HL-60/S4 treated with phorbol 12-myristate 13-acetate at 8.2 ng/mL for 4 days and 3 days (cell line): ENCODE results near the gene MAP4K2.

Experiments
- in situ Hi-C: fragments of 300-500 bp; cut with MboI; formaldehyde crosslinking; loops from 2 replicates; pipeline ENCODE4 v1.15.0; 2022; ENCODE audit warnings: low sequenced_read_pairs

Gene MAP4K2

DNA sequence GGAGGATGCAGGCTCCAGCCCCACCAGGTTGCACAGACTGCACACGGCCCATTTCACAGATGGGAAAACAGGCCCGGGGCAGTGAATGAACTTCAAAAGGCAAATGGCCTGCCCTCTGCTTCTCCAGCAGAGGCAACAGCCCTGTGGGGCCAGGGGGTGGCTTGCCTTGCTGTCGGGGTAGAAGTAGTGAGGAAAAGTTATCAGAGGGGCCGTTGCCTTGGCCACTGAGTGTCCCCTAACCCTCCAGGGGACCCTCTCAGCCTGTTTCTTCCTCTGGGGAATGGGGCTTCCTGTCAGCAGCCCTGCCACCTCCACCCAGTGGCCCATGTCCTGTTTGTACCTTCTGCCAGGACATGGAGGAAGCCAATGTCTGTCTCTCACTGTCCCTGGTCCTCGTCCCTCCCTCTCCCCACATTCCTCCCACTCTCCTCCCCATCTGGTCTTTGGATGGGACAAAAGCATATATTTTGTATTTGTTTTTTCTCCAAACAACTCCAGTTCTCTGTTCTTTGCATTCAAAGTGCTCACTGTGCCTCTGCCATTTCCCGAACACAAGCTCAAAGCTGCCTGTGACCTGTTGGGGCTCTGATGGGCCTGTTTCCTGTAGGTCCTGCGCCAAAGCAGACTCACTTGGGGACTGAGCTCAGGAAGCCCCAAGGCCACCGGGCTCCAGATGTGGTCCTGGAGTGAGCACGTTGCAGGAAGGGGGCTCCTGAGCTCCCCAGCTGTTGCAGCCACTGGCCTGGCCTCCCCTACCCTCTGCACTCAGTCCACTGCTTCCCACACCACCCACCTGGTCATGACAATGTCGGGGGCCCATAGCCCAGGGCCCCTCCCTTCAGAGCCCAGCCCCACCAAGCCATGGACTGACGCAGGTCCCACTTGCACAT is 9.5 kb downstream of the MAP4K2 start:
- in situ Hi-C loops = no loop called here

- in situ Hi-C loops = no loop called here
Measured at GRCh38 chr11:64792482-64792881, 10.5 kb downstream of the MAP4K2 start.

DNA sequence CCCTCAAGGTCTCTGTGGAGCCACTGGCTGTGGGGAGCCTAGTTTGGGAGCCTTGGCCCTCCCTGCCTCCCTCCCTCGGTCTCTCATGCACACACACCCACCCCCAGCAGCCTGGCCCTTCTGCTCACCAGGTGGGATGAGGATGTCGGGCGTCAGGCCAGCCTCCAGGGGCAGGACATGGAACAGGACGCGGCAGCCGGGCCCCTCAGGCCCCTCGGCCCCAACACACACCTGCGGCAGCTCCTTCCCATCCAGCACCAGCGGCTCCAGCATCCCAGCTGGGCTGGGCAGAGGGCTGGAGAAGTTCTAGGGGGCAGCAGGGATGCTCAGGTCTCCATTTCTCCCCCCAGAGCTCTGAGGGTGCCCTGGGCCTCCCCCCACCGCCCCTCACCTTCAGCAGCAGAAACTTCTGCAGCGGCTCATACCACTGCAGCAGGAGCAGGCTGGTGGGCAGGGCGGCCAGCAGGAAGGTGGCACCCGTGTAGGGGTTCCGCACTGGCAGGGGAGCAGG is 11.2 kb downstream of the MAP4K2 start:
- in situ Hi-C loops = no loop called here

DNA sequence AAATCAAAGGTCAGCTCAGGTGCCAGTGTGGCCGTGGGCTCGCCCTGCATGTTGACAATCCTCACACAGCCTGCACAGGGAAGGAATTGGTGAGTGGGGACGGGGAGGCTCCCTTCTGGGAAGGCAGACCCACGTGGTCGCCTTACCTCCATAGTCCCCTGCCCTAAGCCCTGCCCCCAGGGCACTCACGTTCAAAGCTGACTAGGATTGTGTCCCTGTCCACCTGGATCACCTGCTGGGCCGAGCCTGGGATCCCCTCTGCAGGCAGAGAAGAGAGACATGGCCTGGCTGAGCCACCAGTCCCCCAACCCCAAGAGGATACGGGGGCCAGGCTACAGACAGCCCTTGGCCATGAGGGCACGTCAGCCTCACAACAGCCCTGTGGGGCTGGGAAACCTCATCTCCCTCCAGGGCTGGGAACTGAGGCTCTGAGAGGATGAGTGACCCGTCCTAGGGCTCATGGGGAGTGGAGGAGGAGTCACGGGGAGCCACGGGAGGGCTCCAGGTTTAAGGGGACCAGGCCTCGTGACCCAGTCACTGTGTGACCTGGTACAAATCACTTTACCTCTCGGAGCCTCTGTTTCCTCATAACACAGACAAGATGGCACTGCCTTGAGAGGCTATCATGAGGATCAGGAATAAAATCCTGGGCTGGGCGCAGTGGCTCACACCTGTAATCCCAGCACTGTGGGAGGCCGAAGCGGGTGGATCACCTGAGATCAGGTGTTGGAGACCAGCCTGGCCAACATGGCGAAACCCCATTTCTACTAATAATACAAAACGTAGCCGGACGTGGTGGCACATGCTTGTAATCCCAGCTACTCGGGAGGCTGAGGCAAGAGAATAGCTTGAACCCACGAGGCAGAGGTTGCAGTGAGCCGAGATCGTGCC is 12.6 kb downstream of the MAP4K2 start:
- in situ Hi-C loops = no loop called here

GRCh38 chr11:64789331-64790204 is 13.4 kb downstream of the MAP4K2 start:
- in situ Hi-C loops = no loop called here

- in situ Hi-C loops = no loop called here
Measured at GRCh38 chr11:64788321-64789215, 14.4 kb downstream of the MAP4K2 start.

- in situ Hi-C loops = no loop called here
Measured at GRCh38 chr11:64787526-64788320, 15.3 kb downstream of the MAP4K2 start.

- in situ Hi-C loops = no loop called here
Measured at GRCh38 chr11:64786308-64786707, 16.7 kb downstream of the MAP4K2 start.

DNA sequence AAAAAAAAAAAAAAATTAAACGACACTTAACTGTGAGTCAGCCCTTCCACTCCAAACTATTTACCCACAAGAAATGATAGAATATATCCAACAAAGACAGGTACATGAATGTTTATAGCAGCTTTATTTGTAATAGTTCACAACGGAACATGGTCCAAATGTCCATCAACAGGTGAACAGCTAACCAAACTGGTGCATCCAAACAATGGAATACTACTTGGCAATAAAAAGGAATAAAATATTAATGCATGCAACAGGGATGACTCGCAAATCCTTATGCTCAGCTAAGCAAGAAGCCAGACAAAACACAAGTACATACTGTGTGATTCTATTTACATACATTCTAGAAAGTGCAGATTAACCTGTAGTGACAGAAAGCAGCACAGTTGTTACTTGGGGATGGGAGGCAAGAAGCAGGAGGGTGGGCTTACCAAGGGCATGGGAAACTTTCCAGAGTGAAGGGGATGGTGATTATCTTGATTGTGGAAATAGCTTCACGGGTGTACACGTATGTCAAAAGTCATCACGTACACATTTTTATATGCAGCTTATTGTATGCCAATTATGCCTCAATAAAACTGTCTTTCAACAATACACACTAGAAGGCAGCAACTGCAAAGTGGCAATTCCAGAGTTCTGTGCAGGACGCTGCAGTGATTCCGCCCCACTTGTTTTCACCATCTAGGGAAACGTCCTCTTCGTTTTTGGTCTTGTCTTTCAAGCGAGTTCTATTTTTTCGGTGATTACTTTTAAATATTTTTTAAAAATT is 18.0 kb downstream of the MAP4K2 start:
- in situ Hi-C loops = no loop called here

- in situ Hi-C loops = no loop called here
Measured at GRCh38 chr11:64778473-64779298, 24.3 kb downstream of the MAP4K2 start, which contains the start of gene SF1. SF1 (minus strand) TSS chr11:64778542; CDS start chr11:64778392, 150 bp downstream.

- in situ Hi-C loops = no loop called here
Measured at GRCh38 chr11:64778223-64778472, 24.9 kb downstream of the MAP4K2 start.

DNA sequence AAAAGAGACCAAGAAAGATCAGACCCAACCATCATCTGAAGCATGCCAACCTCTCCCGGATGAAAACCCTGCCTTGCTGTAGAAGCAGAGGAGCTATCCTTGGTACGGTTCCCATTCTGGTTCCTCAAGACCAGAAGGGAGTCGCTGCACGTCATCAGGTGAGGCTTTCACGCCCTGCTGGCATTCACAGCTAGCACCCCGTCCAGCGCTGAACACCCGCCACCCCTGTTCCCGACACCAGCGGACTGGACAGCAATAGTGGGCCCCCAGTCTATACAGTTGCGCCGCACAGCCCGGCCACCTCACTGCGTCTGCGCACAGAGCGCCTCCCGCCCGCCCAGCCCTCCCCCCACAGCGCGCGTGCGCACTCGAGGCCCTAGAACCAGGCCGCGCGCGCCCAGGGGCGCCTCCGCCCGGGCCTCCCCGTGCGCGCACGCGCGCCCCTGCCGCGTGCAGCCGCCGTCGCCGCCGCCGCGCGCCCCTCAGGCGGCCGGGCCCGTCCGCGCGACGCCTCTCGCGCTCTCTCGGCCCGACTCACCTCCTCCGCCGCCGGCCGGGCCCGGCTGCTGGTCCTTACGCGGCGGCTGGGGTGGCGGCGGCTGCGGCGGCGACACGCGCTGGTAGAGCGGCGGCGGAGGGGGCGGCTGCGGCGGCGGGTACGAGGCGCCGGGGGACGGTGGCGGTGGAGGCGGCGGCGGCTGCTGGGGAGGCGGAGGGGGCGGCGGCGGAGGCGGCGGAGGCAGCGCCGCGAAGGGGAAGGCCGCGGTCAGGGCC is 25.4 kb downstream of the MAP4K2 start:
- in situ Hi-C loops = no loop called here

DNA sequence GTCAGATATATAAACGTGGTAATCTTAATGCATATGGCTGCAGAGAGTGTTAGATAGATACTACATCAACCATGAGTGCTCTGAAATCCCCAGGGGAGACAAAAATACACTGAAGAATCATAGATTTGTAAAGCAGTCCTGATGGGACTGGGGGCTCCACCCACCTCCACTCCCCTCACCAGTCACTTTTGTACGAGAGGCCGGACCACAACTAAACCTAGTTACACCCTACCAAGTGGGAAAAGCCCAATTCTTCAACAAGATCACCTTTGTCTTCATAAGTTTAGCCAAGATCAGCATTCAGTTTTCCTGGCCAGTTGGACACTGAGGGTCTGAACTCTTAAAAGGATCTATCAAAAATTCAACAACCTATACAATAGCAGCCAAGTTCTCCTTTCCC is 26.1 kb downstream of the MAP4K2 start:
- in situ Hi-C loops = no loop called here

DNA sequence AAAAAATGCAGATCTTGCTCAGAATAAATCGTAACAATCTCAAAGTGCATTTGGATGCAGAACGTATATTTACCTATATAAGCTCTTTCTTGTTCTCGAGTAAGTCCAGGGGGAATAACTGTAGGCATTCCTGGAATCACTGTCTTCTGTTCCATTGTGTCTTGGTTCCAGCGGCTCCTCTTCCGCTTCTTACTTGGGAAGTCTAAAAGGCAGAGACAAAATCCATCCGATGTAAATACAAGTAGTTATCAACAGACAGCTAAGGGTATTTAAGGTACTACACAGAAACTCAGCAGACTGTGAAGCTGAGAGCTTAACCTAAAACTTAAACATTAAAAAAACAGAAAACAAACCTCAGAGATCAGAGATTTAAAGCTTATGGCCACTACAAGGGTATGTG is 26.6 kb downstream of the MAP4K2 start:
- in situ Hi-C loops = no loop called here

GRCh38 chr11:64774144-64774543 is 28.9 kb downstream of the MAP4K2 start:
- in situ Hi-C loops = no loop called here

- in situ Hi-C loops = no loop called here
Measured at GRCh38 chr11:64772303-64773018, 30.6 kb downstream of the MAP4K2 start.
